ENCODE results near the gene C7orf33. TPM values are rescaled to one million over a fixed set of nuclear protein-coding genes. Genes with fewer than 3 reads are reported as not detected.

The C7orf33 gene, protein sequence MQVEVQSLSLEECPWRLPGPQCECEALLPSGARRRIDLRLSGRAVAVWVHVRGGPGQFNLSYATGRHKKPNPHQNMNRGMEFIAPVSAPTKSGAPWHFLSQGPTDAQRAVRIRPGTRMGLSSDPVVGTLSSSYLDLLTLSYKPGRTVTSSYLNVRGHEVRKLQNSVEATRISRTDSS
- total RNA-seq, result not detected in 2 replicates

DNA sequence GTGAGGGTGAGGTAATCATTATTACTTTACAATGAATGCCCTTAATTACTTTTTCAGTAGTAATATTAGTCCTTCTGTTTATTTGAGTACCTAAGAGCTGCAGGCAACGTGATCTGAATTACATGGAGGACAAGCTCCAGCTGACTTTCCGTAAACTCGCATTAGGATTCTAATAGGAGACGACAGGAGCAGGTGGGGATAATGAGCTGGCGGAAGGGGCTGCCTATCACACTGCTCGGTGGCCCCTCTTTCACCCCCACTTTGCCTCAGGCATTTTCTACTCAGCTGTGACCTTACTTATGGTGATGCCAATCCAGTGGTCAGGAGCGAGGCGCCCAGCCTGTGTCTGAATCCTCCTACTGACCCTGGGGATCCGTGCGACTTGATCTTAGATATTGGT lies at the start of gene C7orf33:
Gene C7orf33 (plus strand): TSS at position 296 of the 400 bp plus-strand sequence. CDS start 160 bp downstream, outside the sequence.

Other genes with a start within 250 kb of the C7orf33 start
- gene CUL1, start 108.1 kb downstream of the C7orf33 start, total RNA-seq, result 39.2 and 50.2 TPM in 2 replicates

All from dermis lymphatic vessel endothelial cell (primary cell).